GM19468 (cell line): Measurements from ENCODE around the gene PARP3.

ENCODE experiments used
- ATAC-seq: cut with Tn5 transposase; IDR thresholded peaks from one replicate; pipeline ENCODE4 v1.9.1; 2021; ENCODE audit warnings: mild to moderate bottlenecking, moderate library complexity, moderate number of reproducible peaks; ENCODE audit not compliant: unreplicated experiment; ENCODE audit errors: extremely low read depth

The PARP3 gene

GRCh38 chr3:51946796-51947195 lies 4.6 kb downstream of the PARP3 start:
- no peak for ATAC-seq

- ATAC-seq: no peak
Measured at GRCh38 chr3:51947215-51947900, 5.2 kb downstream of the PARP3 start.

- no peak for ATAC-seq
Measured at GRCh38 chr3:51948016-51948580, 5.9 kb downstream of the PARP3 start.

GRCh38 chr3:51949121-51949520 lies 7.0 kb downstream of the PARP3 start:
- no peak for ATAC-seq

- ATAC-seq: no peak
Measured at GRCh38 chr3:51950899-51951298, 8.7 kb downstream of the PARP3 start.

- no peak for ATAC-seq
Measured at GRCh38 chr3:51953445-51953844, 11.3 kb downstream of the PARP3 start.

- ATAC-seq: no peak
Measured at GRCh38 chr3:51954105-51954504, 11.9 kb downstream of the PARP3 start.

GRCh38 chr3:51954713-51955112 lies 12.6 kb downstream of the PARP3 start:
- ATAC-seq: no peak

- no peak for ATAC-seq
Measured at GRCh38 chr3:51955175-51955892, 13.2 kb downstream of the PARP3 start, which contains the start of gene GPR62. Gene GPR62, plus strand, starts transcription at chr3:51955381. Its CDS starts 272 bp downstream, at chr3:51955653.

- no peak for ATAC-seq
Measured at GRCh38 chr3:51955893-51956770, 14.0 kb downstream of the PARP3 start.

GRCh38 chr3:51957520-51958205 lies 15.5 kb downstream of the PARP3 start:
- ATAC-seq: no peak

GRCh38 chr3:51958603-51959521 lies 16.7 kb downstream of the PARP3 start:
- ATAC-seq: no peak

- ATAC-seq: no peak
Measured at GRCh38 chr3:51959651-51960050, 17.5 kb downstream of the PARP3 start.

- no peak for ATAC-seq
Measured at GRCh38 chr3:51960386-51960785, 18.2 kb downstream of the PARP3 start.

- no peak for ATAC-seq
Measured at GRCh38 chr3:51961011-51961410, 18.8 kb downstream of the PARP3 start.

GRCh38 chr3:51961602-51962569 lies 19.7 kb downstream of the PARP3 start:
- no peak for ATAC-seq

- no peak for ATAC-seq
Measured at GRCh38 chr3:51962854-51963530, 20.8 kb downstream of the PARP3 start.
